Lung microvascular endothelial cell (primary cell): ENCODE measurements around the gene MATN1. TPM values are rescaled to one million over a fixed set of nuclear protein-coding genes. Genes with fewer than 3 reads are reported as not detected.
"Not testable (repeated sequence)": the region's sequence is repeated elsewhere in the genome, so short reads cannot be mapped to it uniquely, and the experiment has no call there.

Source experiments
- DNase-seq, 2 donors: peaks; one replicate each; pipeline versions ENCODE4 v3.0.0 to v3.0.0-alpha.2; 2010; ENCODE audit warnings: low read depth in 2 of 2
- total RNA-seq: library from RNA; depleted of rRNA; stranded (reverse); fragments of >200 nt; gene quantifications from 2 replicates; pipeline ENCODE4 v1.2.1, GENCODE V29; 2014

Gene MATN1
- under 0.01 TPM in 2 replicates for total RNA-seq

- DNase-seq, result no peak
These were observed at the start of gene MATN1 for GRCh38 chr1:30723331-30723755. TSS of gene MATN1 (minus strand) at chr1:30723585. CDS start at chr1:30723551, 34 bp downstream.

- DNase-seq, result no peak
These were observed 47.6 kb upstream of the MATN1 start for GRCh38 chr1:30771005-30771404.

GRCh38 chr1:30770150-30770549 lies 46.8 kb upstream of the MATN1 start:
- DNase-seq, result no peak

- peak; percentile 33 to 60 for DNase-seq
These were observed 45.7 kb upstream of the MATN1 start for GRCh38 chr1:30768830-30769718.

GRCh38 chr1:30768159-30768829 lies 44.9 kb upstream of the MATN1 start:
- peak in 1 of 2 donors; percentile 47 for DNase-seq

- not testable (repeated sequence) for DNase-seq
These were observed 43.6 kb upstream of the MATN1 start for GRCh38 chr1:30766948-30767347.

- DNase-seq, result no peak
These were observed 42.4 kb upstream of the MATN1 start for GRCh38 chr1:30765556-30766434.

- DNase-seq, result no peak
These were observed 41.7 kb upstream of the MATN1 start for GRCh38 chr1:30764939-30765555.

- no peak for DNase-seq
These were observed 41.0 kb upstream of the MATN1 start for GRCh38 chr1:30764396-30764795.

GRCh38 chr1:30763651-30764248 lies 40.4 kb upstream of the MATN1 start:
- DNase-seq, result peak in 1 of 2 donors; percentile 57

- DNase-seq, result no peak
These were observed 39.7 kb upstream of the MATN1 start for GRCh38 chr1:30762930-30763650.

GRCh38 chr1:30762152-30762929 lies 39.0 kb upstream of the MATN1 start:
- no peak for DNase-seq

- DNase-seq, result no peak
These were observed 38.2 kb upstream of the MATN1 start for GRCh38 chr1:30761381-30762151.

- DNase-seq, result no peak
These were observed 37.4 kb upstream of the MATN1 start for GRCh38 chr1:30760596-30761324.

- DNase-seq, result no peak
These were observed 36.4 kb upstream of the MATN1 start for GRCh38 chr1:30759718-30760281.

- DNase-seq, result peak; percentile 22 to 51
These were observed 35.5 kb upstream of the MATN1 start for GRCh38 chr1:30758785-30759380.

- DNase-seq, result no peak
These were observed 34.8 kb upstream of the MATN1 start for GRCh38 chr1:30758121-30758688.
